A549 (cell line): ENCODE data around the gene C1S. TPM values are rescaled to one million over a fixed set of nuclear protein-coding genes. Genes with fewer than 3 reads are reported as not detected.

Experiments
- ATAC-seq, 2 experiments: fragments of 200-7000 bp in 1 of 2; fragments of >200 bp in 1 of 2; cut with Nextera tagmentation in 1 of 2; cut with Tn5 transposase in 1 of 2; 3 replicates each; pipeline versions ENCODE4 v1.8.0 to v1.9.1; 2018 to 2020; ENCODE audit warnings: mild to moderate bottlenecking in 1 of 2, moderate library complexity in 1 of 2
- CTCF ChIA-PET: fragments of 300-600 bp; sonication (Branson Sonifier 250); formaldehyde crosslinking; extraction: SDS; loops from one replicate; lab custom pipeline; 2021; ENCODE audit warnings: antibody characterized with exemption, inconsistent platforms; lab: Yijun Ruan, JAX
- POLR2A ChIA-PET: fragments of 350-600 bp; formaldehyde crosslinking; extraction: SDS; loops from one replicate; lab custom pipeline; 2021; ENCODE audit warnings: antibody characterized with exemption, inconsistent platforms; lab: Yijun Ruan, JAX
- DNase-seq, 2 experiments: peaks; one replicate each; pipeline versions ENCODE4 v3.0.0 to v3.0.0-alpha.2; 2011 to 2016; ENCODE audit warnings: low read depth in 1 of 2, low spot score in 1 of 2
- FAIRE-seq: peaks from 2 replicates; lab custom pipeline; 2011; peaks lifted over from hg19 to GRCh38; lab: Jason Lieb, UNC
- H3K27ac ChIP-seq, 2 experiments: fragments of >200 bp; sonication (Bioruptor Twin); formaldehyde crosslinking; 3 replicates each; pipeline ENCODE4 v1.5.1; 2016 to 2017
- H3K4me1 ChIP-seq: fragments of >200 bp; sonication (Bioruptor Twin); formaldehyde crosslinking; 3 replicates; pipeline ENCODE4 v1.6.1; 2016
- H3K4me2 ChIP-seq: fragments of >200 bp; sonication (Bioruptor Twin); formaldehyde crosslinking; 3 replicates; pipeline ENCODE4 v1.6.1; 2016
- H3K4me3 ChIP-seq: fragments of >200 bp; sonication (Bioruptor Twin); formaldehyde crosslinking; 3 replicates; pipeline ENCODE4 v1.5.1; 2016
- H3K9me3 ChIP-seq: fragments of >200 bp; sonication (Bioruptor Twin); formaldehyde crosslinking; 3 replicates; pipeline ENCODE4 v1.6.1; 2016
- BHLHE40 ChIP-seq: IDR thresholded peaks from 2 replicates; pipeline ENCODE4 v1.6.1; 2012; ENCODE audit warnings: low read depth, low read length, inconsistent platforms
- CBX2 ChIP-seq: fragments of 200-600 bp; sonication (generic); IDR thresholded peaks from 2 replicates; pipeline ENCODE4 v1.6.1; 2016; ENCODE audit warnings: low read depth, mild to moderate bottlenecking, borderline replicate concordance
- CBX8 ChIP-seq: fragments of 200-600 bp; sonication (generic); IDR thresholded peaks from 2 replicates; pipeline ENCODE4 v1.6.1; 2016
- CHD2 ChIP-seq: fragments of 150-350 bp; IDR thresholded peaks from 2 replicates; pipeline ENCODE4 v1.6.1; 2014; ENCODE audit warnings: low read length; ENCODE audit not compliant: partially characterized antibody
- CHD4 ChIP-seq: fragments of 200-600 bp; sonication (generic); IDR thresholded peaks from 2 replicates; pipeline ENCODE4 v1.6.1; 2016; ENCODE audit warnings: antibody characterized with exemption, mild to moderate bottlenecking, borderline replicate concordance
- EHF ChIP-seq: fragments of 250-450 bp; sonication (Bioruptor Pico); IDR thresholded peaks from 2 replicates; pipeline ENCODE4 v1.5.0; 2020; ENCODE audit warnings: mild to moderate bottlenecking
- EP300 ChIP-seq, 2 experiments: fragments of >200 bp; sonication (Bioruptor Twin); formaldehyde crosslinking; IDR thresholded peaks; 2 replicates in 1 of 2; 3 replicates in 1 of 2; pipeline ENCODE4 v1.6.1; 2016 to 2017
- FOSL2 ChIP-seq, 2 experiments: fragments of 450-650 bp in 1 of 2; fragments of >200 bp in 1 of 2; sonication (Bioruptor Twin) in 1 of 2; formaldehyde crosslinking; IDR thresholded peaks; 2 replicates each; pipeline versions ENCODE4 v1.5.0 to v1.6.1; 2016 to 2020; ENCODE audit warnings: mild to moderate bottlenecking in 1 of 2, moderate library complexity in 1 of 2
- FOXS1 ChIP-seq: fragments of 250-450 bp; sonication (Bioruptor Pico); IDR thresholded peaks from 2 replicates; pipeline ENCODE4 v1.5.0; 2020; ENCODE audit warnings: mild to moderate bottlenecking, moderate library complexity
- HOXA7 ChIP-seq: fragments of 250-450 bp; sonication (Bioruptor Pico); IDR thresholded peaks from 2 replicates; pipeline ENCODE4 v1.5.0; 2020; ENCODE audit warnings: mild to moderate bottlenecking, moderate library complexity
- HOXB13 ChIP-seq: fragments of 250-450 bp; sonication (Bioruptor Pico); IDR thresholded peaks from 2 replicates; pipeline ENCODE4 v1.5.0; 2020; ENCODE audit warnings: low read depth, mild to moderate bottlenecking, moderate library complexity
- JUNB ChIP-seq: fragments of >200 bp; sonication (Bioruptor Twin); formaldehyde crosslinking; IDR thresholded peaks from 2 replicates; pipeline ENCODE4 v1.6.1; 2016
- MAFK ChIP-seq: fragments of 450-650 bp; IDR thresholded peaks from 2 replicates; pipeline ENCODE4 v1.6.1; 2014; ENCODE audit not compliant: partially characterized antibody
- MYC ChIP-seq: IDR thresholded peaks from 2 replicates; pipeline ENCODE4 v1.6.1; 2012; ENCODE audit warnings: mild to moderate bottlenecking, inconsistent platforms, low read length, improper control_type of control experiment, borderline replicate concordance
- PHF8 ChIP-seq: fragments of 200-600 bp; sonication (generic); IDR thresholded peaks from 2 replicates; pipeline ENCODE4 v1.6.1; 2016; ENCODE audit warnings: low read depth, mild to moderate bottlenecking, antibody characterized with exemption, moderate library complexity, borderline replicate concordance
- POLR2A ChIP-seq: IDR thresholded peaks from 2 replicates; pipeline ENCODE4 v1.6.1; 2012; ENCODE audit warnings: mild to moderate bottlenecking, low read length
- POLR2AphosphoS2 ChIP-seq: conservative IDR thresholded peaks from 2 replicates; pipeline ENCODE4 v1.6.1; 2012; ENCODE audit warnings: low read length, improper control_type of control experiment, inconsistent platforms
- RCOR1 ChIP-seq: fragments of 150-350 bp; IDR thresholded peaks from 2 replicates; pipeline ENCODE4 v1.6.1; 2014; ENCODE audit warnings: antibody characterized with exemption, low read length, low read depth
- REST ChIP-seq: fragments of 200-600 bp; sonication (generic); IDR thresholded peaks from 2 replicates; pipeline ENCODE4 v1.6.1; 2016; ENCODE audit warnings: antibody characterized with exemption, mild to moderate bottlenecking, moderate library complexity
- RFX5 ChIP-seq: fragments of 450-650 bp; IDR thresholded peaks from 2 replicates; pipeline ENCODE4 v1.7.1; 2014; ENCODE audit warnings: antibody characterized with exemption, mild to moderate bottlenecking, moderate library complexity
- RNF2 ChIP-seq: fragments of 200-600 bp; sonication (generic); IDR thresholded peaks from 2 replicates; pipeline ENCODE4 v1.6.1; 2016; ENCODE audit warnings: low read depth, mild to moderate bottlenecking, antibody characterized with exemption, moderate library complexity, borderline replicate concordance
- TP53 ChIP-seq: fragments of 250-450 bp; sonication (Bioruptor Pico); IDR thresholded peaks from 2 replicates; pipeline ENCODE4 v1.5.0; 2021; ENCODE audit warnings: mild to moderate bottlenecking, moderate library complexity
- ZC3H11A ChIP-seq: fragments of 450-650 bp; IDR thresholded peaks from 2 replicates; pipeline ENCODE4 v1.6.1; 2014; ENCODE audit warnings: antibody characterized with exemption, mild to moderate bottlenecking
- WGBS: methylation state at CpG from one replicate; pipeline ENCODE4 v1.1.6; 2017; ENCODE audit errors: missing lambda C conversion rate; 5-methylcytosine and 5-hydroxymethylcytosine counted together
- polyA plus RNA-seq, 4 experiments: library from polyadenylated mRNA; depleted of rRNA in 3 of 4; stranded (reverse); fragments of >200 nt; fragmentation: RNase III in 1 of 4; extraction: RNeasy Plus Mini Kit Qiagen cat#74134 plus additional on column Dnase treatment in 1 of 4; gene quantifications; 2 replicates in 3 of 4; 3 replicates in 1 of 4; pipeline ENCODE4 v1.2.3, GENCODE V29; 2011 to 2017
- TF ChIP-seq, protein P1 (sequence below): IDR thresholded peaks from 2 replicates; pipeline ENCODE4 v1.6.1; 2012
- TF ChIP-seq, protein P2 (sequence below): fragments of 250-450 bp; sonication (Bioruptor Pico); IDR thresholded peaks from 2 replicates; pipeline ENCODE4 v1.5.0; 2020; ENCODE audit warnings: low read depth, mild to moderate bottlenecking, moderate library complexity

C1S gene
- polyA plus RNA-seq, 2 of the 4 experiments (the other 2 are of a cell fraction), result 65.5 to 107 TPM

DNA sequence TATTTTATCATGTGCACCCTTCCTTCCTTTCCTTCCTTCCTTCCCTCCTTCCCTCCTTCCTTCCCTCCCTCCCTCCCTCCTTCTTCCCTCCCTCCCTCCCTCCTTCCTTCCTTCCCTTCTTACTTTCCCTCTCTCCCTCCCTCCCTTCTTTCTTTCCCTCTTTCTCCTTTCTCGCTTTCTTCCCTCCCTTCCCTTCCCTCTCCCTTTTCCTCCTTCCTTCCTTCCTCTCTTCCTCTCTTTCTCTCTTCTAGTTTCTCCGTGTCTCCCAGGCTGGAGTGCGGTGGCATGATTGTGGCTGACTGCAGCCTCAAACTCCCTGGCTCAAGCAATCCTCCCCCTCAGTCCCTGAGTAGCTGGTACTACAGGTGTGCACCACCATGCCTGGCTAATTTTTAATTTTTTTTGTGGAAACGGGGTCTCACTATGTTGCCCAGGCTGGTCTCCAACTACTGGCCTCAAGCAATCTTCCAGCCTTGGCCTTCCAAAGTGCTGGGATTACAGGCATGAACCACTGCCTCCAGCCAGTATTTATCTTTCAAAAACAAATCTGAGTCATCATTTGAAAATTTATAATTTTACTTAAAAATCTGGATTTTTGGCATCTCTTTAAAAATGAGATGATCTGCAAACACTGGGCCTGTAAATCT is 40.7 kb downstream of the C1S start:
- FAIRE-seq (no peak), ATAC-seq (no peak), DNase-seq (no peak)
- Histone ChIP-seq H3K9me3 (peaks cover 9% of the 10 kb centered on the region), H3K4me3 (no peak overlapping the region), H3K27ac (no peak overlapping the region), H3K4me2 (no peak overlapping the region), H3K4me1 (peaks cover 9% of the 10 kb centered on the region; the same call in 2 of the 3 replicates)
- WGBS, result 80% methylated on average over 4 of the region's 4 CpGs
- TF ChIP-seq EP300 (IDR thresholded peaks at IDR 0.05) (no peak), CBX8 (no peak), ZC3H11A (no peak), RNF2 (no peak), JUNB (no peak), MAFK (no peak), PHF8 (no peak)
- TF ChIP-seq, protein P1, sequence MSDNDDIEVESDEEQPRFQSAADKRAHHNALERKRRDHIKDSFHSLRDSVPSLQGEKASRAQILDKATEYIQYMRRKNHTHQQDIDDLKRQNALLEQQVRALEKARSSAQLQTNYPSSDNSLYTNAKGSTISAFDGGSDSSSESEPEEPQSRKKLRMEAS, result no peak
- ChIA-PET CTCF (interaction anchor here (0.5 to 2.1 kb wide), 4 partner anchors 8 to 30 kb away, joined by 3 to 17 read pairs (median 8); partner anchors contain the start of genes C1R and C1RL), POLR2A (no interaction called here)

DNA sequence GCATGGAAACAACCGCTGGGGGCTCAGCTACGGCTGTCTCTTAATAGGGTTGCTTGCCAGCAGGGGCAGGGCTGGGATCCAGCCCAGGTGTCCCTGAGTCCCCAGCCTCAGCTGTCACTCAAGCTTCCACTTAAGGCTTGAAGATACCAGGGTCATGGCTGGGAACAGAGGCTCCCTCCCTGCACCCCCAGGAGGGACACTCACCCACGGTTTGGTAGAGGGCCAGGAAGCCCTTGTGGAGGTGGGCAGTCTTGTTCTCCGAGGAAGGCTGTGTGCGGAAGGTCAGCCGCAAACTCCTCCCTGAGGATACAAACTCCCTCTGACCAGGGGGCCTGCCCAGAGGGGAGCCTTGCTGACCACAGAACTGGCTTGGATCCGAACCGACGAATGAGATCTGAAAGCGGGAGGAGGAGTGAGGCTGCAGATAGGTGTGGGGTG is 41.2 kb downstream of the C1S start:
- H3K27ac ChIP-seq, result 0 out of 6 replicates have a peak overlapping the region, but pooled peaks of 1 of the 2 experiments have one; percentile 12
- peak; percentile 37 to 46; a peak in 4 of 6 replicates for ATAC-seq
- WGBS, result 80% methylated on average over 10 of the region's 10 CpGs
- no peak for FAIRE-seq
- H3K4me2 ChIP-seq, result no peak overlapping the region
- TF ChIP-seq POLR2AphosphoS2 (no peak), RFX5 (no peak), CHD4 (no peak)
- ChIA-PET CTCF (interaction anchor here (0.5 to 2.1 kb wide), 7 partner anchors 9 to 152 kb away, joined by 3 to 17 read pairs (median 4); partner anchors contain the start of gene C1R), POLR2A (no interaction called here)
- no peak overlapping the region for H3K4me3 ChIP-seq
- DNase-seq, result no peak
- H3K4me1 ChIP-seq, result peaks cover 10% of the 10 kb centered on the region; the same call in 2 of the 3 replicates
- H3K9me3 ChIP-seq, result peaks cover 15% of the 10 kb centered on the region

- Histone ChIP-seq H3K9me3 (peaks cover 17% of the 10 kb centered on the region), H3K27ac (no peak overlapping the region), H3K4me1 (peaks cover 18% of the 10 kb centered on the region), H3K4me2 (no peak overlapping the region), H3K4me3 (no peak overlapping the region)
- FAIRE-seq (no peak), ATAC-seq (no peak), DNase-seq (no peak)
- POLR2A ChIA-PET, result no interaction called here
- CTCF ChIA-PET, result interaction anchor here (0.7 to 2.1 kb wide), 10 partner anchors 10 to 153 kb away, joined by 3 to 17 read pairs (median 3); partner anchors contain the start of genes C1R and LPCAT3
- no peak for TF ChIP-seq RFX5
- TF ChIP-seq BHLHE40, result no peak
- no peak for TF ChIP-seq HOXA7 (CRISPR knock-in tag)
- TF ChIP-seq HOXB13 (CRISPR knock-in tag), result no peak
- no peak for TF ChIP-seq POLR2A
- no peak for TF ChIP-seq REST
- TF ChIP-seq, protein P2, sequence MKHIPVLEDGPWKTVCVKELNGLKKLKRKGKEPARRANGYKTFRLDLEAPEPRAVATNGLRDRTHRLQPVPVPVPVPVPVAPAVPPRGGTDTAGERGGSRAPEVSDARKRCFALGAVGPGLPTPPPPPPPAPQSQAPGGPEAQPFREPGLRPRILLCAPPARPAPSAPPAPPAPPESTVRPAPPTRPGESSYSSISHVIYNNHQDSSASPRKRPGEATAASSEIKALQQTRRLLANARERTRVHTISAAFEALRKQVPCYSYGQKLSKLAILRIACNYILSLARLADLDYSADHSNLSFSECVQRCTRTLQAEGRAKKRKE (CRISPR knock-in tag), result no peak
- TF ChIP-seq FOSL2 (IDR thresholded peaks at IDR 0.05), result no peak
- no peak for TF ChIP-seq FOSL2 (CRISPR knock-in tag; IDR thresholded peaks at IDR 0.05)
- TF ChIP-seq EP300 (IDR thresholded peaks at IDR 0.05), result no peak
- no peak for TF ChIP-seq MYC
- no peak for TF ChIP-seq RCOR1
- TF ChIP-seq CBX2, result no peak
- TF ChIP-seq TP53, result no peak
- TF ChIP-seq, protein P1, result no peak
- TF ChIP-seq CHD2, result no peak
- no peak for TF ChIP-seq FOXS1 (CRISPR knock-in tag)
- TF ChIP-seq EHF (CRISPR knock-in tag), result no peak
- 95% methylated on average over 3 of the region's 3 CpGs for WGBS
Measured at GRCh38 chr12:7102582-7102981, 42.1 kb downstream of the C1S start.
